Adipose tissue (tissue), 3 donors: ENCODE data around the gene TDO2. TPM values are rescaled to one million over a fixed set of nuclear protein-coding genes. Genes with fewer than 3 reads are reported as not detected.

ENCODE experiments used
- H3K27ac ChIP-seq: one replicate; pipeline ENCODE4 v1.5.1; 2013; ENCODE audit warnings: low read depth, low read length
- WGBS, 3 donors: extraction: QIAGEN DNeasy Blood & Tissue Kit; methylation state at CpG; one replicate each; pipeline ENCODE4 v1.1.7; 2013; 5-methylcytosine and 5-hydroxymethylcytosine counted together
- polyA plus RNA-seq, 3 donors: library from polyadenylated mRNA; stranded (reverse); fragments of 200-250 nt; gene quantifications; one replicate each; pipeline ENCODE4 v1.2.3, GENCODE V29; 2013
- donor health status: healthy with polysubstance abuse.
- donor health status: Bipolar disorder and iron deficiency.
- donor health status: healthy.

TDO2 gene
- polyA plus RNA-seq, 3 donors, result 0.32 to 0.61 TPM; not detected in 1

- 81 to 84% (median 81%) methylated on average over 1 of the region's 1 CpG for WGBS, 3 donors
Measured at GRCh38 chr4:155944516-155944915, 41.0 kb downstream of the TDO2 start.

GRCh38 chr4:155946486-155946885, 43.0 kb downstream of the TDO2 start:
- H3K27ac ChIP-seq, result no peak overlapping the region
- WGBS, 3 donors, result 57 to 75% (median 57%) methylated on average over 4 of the region's 4 CpGs

More at GRCh38 chr4:155944516-155944915, 41.0 kb downstream of the TDO2 start:
- no peak overlapping the region for H3K27ac ChIP-seq

DNA sequence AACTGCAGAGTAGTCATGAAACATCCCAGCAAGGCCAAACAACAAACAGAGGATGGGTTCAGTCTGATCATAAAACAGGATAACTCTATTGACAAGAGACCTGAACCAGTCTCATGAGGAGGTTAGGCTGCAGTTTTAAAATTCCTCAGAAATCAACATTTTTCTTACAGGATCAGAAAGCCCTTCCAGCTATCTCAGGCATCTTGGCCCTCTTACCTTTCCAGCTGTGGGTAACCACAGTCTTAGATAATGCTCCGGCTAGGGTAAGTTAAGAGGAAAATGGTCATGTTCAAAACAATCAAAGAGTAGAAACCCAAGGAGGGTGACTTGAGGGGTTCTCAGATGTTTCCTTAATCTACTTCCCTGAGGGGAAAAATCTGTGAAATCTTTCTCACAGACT, 45.0 kb downstream of the TDO2 start:
- 71 to 77% (median 71%) methylated on average over 1 of the region's 1 CpG for WGBS, 3 donors
- no peak overlapping the region for H3K27ac ChIP-seq

- WGBS, 3 donors, result 79 to 92% (median 87%) methylated on average over 6 of the region's 6 CpGs
- no peak overlapping the region for H3K27ac ChIP-seq
Measured at GRCh38 chr4:155950461-155950860, 47.0 kb downstream of the TDO2 start.

- WGBS, 3 donors, result 42 to 56% (median 53%) methylated on average over 6 of the region's 6 CpGs
- H3K27ac ChIP-seq, result peak overlapping the region; percentile 42
Measured at GRCh38 chr4:155952501-155952901, 49.0 kb downstream of the TDO2 start.

- H3K27ac ChIP-seq, result peak within 1 kb of the TSS; percentile 87
- 0 to 1% (median 1%) methylated on average over 53 to 58 of the region's 58 CpGs for WGBS, 3 donors
Measured at GRCh38 chr4:155953151-155954117, 49.9 kb downstream of the TDO2 start, which contains the start of gene CTSO. Gene CTSO (minus strand): TSS chr4:155953866. CDS start chr4:155953847, 19 bp downstream.

DNA sequence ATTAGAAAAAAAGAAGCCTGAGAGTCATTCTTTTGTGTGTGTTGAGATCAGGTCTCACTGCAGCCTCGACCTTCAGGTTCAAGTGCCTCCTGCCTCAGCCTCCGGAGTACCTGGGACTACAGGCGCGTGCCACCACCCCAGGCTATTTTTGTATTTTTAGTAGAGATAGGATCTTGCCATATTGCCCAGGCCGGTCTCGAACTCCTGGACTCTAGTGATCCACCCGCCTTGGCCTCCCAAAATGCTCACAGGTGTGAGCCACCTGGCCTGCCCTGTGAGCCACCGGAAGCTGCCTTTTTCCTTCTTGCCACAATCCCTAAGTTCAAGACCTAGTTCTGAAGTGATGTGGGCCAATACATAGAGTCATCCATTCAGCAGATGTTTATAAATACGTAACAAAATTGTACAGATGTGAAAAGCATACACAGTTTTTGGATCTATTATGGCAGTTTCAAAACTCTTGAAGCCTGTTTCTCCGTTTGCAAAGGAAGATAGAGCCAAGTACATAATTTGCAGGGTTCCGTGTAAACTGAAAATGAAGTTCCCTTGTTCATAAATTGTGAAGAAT, 50.7 kb downstream of the TDO2 start:
- WGBS, 3 donors, result 78 to 82% (median 81%) methylated on average over 11 of the region's 11 CpGs
- no peak overlapping the region for H3K27ac ChIP-seq

DNA sequence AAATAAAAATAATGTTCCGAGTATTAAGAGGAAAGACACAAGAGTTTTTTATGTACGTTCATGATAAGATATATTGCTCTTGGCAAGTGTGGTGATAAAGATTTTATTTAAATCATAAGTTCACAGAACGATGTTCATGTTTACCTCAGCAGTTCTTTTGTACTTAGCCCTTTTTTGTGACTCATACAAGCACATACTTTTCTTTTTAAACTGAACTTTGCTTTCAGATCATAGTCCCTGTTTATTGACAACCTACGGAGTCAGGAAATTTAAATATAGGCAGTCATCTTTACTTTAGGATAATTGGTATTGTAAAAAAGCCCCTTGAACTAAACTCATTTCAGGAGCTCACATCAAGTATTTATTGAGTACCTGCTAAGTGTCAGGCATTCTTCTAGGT, 51.4 kb downstream of the TDO2 start:
- no peak overlapping the region for H3K27ac ChIP-seq
- WGBS, 3 donors, result 52 to 84% (median 78%) methylated on average over 4 of the region's 4 CpGs

DNA sequence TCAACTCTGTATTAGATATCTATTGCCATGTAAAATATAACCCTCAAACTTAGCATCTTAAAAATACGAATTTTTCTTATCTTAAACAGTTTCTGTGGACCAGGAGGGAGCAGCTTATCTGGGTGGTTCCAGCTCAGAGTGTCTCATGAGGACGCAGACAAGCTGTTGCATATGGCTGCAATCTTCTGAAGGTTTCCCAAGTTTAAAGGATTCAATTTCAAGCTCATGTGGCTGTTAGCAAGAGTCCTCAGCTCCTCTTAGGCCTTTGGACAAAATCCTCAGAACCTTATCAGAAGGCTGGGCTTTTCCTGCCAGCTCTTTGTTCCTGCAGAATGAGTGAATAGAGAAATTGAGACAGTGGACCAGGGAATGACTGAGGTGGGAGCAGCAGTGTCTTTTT, 53.0 kb downstream of the TDO2 start:
- no peak overlapping the region for H3K27ac ChIP-seq
- 73 to 79% (median 77%) methylated on average over 2 of the region's 2 CpGs for WGBS, 3 donors

GRCh38 chr4:155959417-155959816, 55.9 kb downstream of the TDO2 start:
- H3K27ac ChIP-seq, result no peak overlapping the region
- 67 to 87% (median 85%) methylated on average over 4 of the region's 4 CpGs for WGBS, 3 donors

DNA sequence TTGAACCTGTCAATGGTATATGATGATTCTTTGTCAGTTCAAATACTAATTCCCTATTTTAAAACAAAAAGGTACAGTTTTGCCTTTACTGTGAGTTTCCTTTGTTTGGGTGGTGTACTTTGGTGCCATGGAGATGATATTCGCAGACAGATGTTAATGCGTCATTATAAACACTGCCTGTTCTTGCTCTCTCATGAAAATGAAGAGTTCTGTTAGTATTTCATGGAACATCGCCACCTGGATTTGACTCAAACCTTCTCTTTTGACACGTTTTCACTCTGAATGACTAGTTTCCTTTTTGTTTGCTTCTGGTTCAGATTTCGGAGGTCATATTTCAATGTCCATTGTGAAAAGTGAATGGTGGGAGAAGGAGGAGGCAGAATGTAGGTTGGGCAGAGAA, 57.0 kb downstream of the TDO2 start:
- H3K27ac ChIP-seq, result no peak overlapping the region
- WGBS, 3 donors, result 56 to 72% (median 70%) methylated on average over 5 of the region's 5 CpGs

GRCh38 chr4:155961575-155961974, 58.1 kb downstream of the TDO2 start:
- H3K27ac ChIP-seq, result no peak overlapping the region
- 87 to 96% (median 96%) methylated on average over 4 of the region's 4 CpGs for WGBS, 3 donors

DNA sequence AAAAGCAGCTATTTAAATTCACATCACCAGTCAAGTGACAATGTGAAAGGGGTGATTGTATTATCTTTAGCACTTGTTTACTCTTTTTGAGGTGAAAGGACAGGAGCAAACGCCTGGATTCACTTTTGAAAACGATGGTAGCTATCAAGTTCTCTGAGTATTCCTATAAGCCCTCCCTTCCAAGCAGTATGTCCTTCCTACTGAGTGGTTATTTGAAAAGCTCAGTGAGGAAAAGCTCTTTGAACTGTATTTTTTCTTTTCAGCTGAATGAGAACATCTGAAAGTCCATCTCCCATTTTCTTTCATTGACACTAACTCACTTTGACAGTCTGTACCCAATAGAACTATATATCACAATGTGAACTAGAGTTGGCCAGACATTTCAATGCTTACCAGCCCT, 59.3 kb downstream of the TDO2 start:
- no peak overlapping the region for H3K27ac ChIP-seq
- WGBS, 3 donors, result 36 to 82% (median 77%) methylated on average over 2 of the region's 2 CpGs

- WGBS, 3 donors, result 62 to 78% (median 65%) methylated on average over 8 of the region's 8 CpGs
- H3K27ac ChIP-seq, result no peak overlapping the region
Measured at GRCh38 chr4:155964016-155964891, 60.8 kb downstream of the TDO2 start.

DNA sequence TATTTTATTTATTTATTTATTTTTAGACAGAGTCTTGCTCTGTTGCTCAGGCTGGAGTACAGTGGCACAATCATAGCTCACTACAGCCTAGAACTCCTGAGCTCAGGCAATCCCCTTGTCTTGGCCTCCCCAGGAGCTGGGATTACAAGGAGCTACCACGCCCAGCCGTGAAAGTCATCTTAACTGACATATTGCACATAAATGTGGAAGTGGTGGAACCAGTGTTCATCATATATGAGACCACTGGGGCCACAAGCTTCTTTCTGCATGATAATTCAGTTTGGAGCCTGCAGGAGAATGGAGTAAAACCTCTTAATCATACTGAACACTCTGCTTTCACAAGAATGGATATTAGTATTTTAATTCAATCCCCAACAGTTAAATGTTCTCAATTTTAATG, 62.7 kb downstream of the TDO2 start:
- H3K27ac ChIP-seq, result no peak overlapping the region
- WGBS, 3 donors, result 77 to 84% (median 78%) methylated on average over 2 of the region's 2 CpGs

DNA sequence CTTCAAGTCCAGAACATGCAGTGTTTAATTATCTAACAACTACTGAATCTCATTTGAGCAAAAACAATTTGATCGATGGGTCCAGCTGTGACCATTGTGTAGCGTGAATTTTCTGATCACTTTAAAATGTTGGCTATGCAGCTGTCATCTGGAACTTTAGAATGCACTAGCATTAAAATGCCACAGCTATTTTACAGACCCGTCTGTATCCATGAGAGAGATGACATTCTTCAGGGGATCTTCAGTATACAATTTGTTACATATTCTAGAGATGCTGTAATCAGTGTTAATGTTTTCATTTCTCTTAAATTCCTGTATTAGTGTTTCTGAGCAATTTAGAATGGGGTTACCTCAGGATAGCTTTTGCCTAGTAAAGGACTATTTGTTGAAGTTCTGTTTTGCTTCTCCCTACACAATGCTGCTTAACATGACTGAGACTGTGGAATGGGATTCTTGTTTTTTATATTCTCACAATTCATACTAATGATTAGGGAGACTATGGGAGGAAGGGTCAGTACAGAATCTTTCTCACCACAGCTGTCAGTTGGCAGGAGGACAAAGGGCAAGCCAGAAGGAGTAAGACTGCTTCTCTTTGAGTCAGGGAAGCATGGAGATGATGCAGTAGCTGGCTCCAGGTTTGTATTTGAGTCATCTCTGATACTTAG, 63.4 kb downstream of the TDO2 start:
- H3K27ac ChIP-seq, result no peak overlapping the region
- 72 to 86% (median 83%) methylated on average over 3 of the region's 3 CpGs for WGBS, 3 donors
